ENCODE results near the gene CDK6.
"Not testable (repeated sequence)": the region's sequence is repeated elsewhere in the genome, so short reads cannot be mapped to it uniquely, and the experiment has no call there.

The CDK6 gene

GRCh38 chr7:92612501-92612900 lies 223.9 kb downstream of the CDK6 start:
- no peak overlapping the region for H3K4me3 ChIP-seq (ENCODE audit: low read length)
- no peak for TF ChIP-seq CTCF (IDR thresholded peaks at IDR 0.05; ENCODE audit: insufficient read depth, low read depth, low read length, missing control alignments)
- no peak for DNase-seq (ENCODE audit: low read depth)

GRCh38 chr7:92611735-92612134 lies 224.6 kb downstream of the CDK6 start:
- DNase-seq (ENCODE audit: low read depth): no peak
- H3K4me3 ChIP-seq (ENCODE audit: low read length): no peak overlapping the region
- no peak for TF ChIP-seq CTCF (IDR thresholded peaks at IDR 0.05; ENCODE audit: insufficient read depth, low read depth, low read length, missing control alignments)

GRCh38 chr7:92609921-92610518 lies 226.4 kb downstream of the CDK6 start:
- peak; percentile 32 for DNase-seq (ENCODE audit: low read depth)
- TF ChIP-seq CTCF (IDR thresholded peaks at IDR 0.05; ENCODE audit: insufficient read depth, low read depth, low read length, missing control alignments): peak; percentile 32
- no peak overlapping the region for H3K4me3 ChIP-seq (ENCODE audit: low read length)

- H3K4me3 ChIP-seq (ENCODE audit: low read length): peak overlapping the region; percentile 27
- TF ChIP-seq CTCF (IDR thresholded peaks at IDR 0.05; ENCODE audit: insufficient read depth, low read depth, low read length, missing control alignments): no peak
- DNase-seq (ENCODE audit: low read depth): peak; percentile 41
Observed at GRCh38 chr7:92608380-92609322, 227.7 kb downstream of the CDK6 start.

GRCh38 chr7:92606985-92607384 lies 229.4 kb downstream of the CDK6 start:
- H3K4me3 ChIP-seq (ENCODE audit: low read length): no peak overlapping the region
- no peak for DNase-seq (ENCODE audit: low read depth)
- TF ChIP-seq CTCF (IDR thresholded peaks at IDR 0.05; ENCODE audit: insufficient read depth, low read depth, low read length, missing control alignments): no peak

GRCh38 chr7:92604517-92604916 lies 231.9 kb downstream of the CDK6 start:
- not testable (repeated sequence) for H3K4me3 ChIP-seq (ENCODE audit: low read length); DNase-seq (ENCODE audit: low read depth)

GRCh38 chr7:92603089-92603445 lies 233.3 kb downstream of the CDK6 start:
- H3K4me3 ChIP-seq (ENCODE audit: low read length): no peak overlapping the region
- DNase-seq (ENCODE audit: low read depth): no peak
- TF ChIP-seq CTCF (IDR thresholded peaks at IDR 0.05; ENCODE audit: insufficient read depth, low read depth, low read length, missing control alignments): no peak

All from epithelial cell of esophagus (primary cell).